ENCODE results near the gene CHCHD5. TPM values are rescaled to one million over a fixed set of nuclear protein-coding genes. Genes with fewer than 3 reads are reported as not detected.

Gene CHCHD5
- 7.0 and 12.5 TPM in 2 replicates for total RNA-seq

GRCh38 chr2:112584134-112584890 is at the start of gene CHCHD5:
CHCHD5 (plus strand) TSS chr2:112584609; CDS start chr2:112584648, 39 bp downstream.

GRCh38 chr2:112542123-112542983 is 42.1 kb upstream of the CHCHD5 start, which contains the start of gene POLR1B:
POLR1B (plus strand) TSS chr2:112542465; CDS start chr2:112542495, 30 bp downstream.

Other genes starting within 250 kb of the CHCHD5 start
- 7.1 and 9.5 TPM in 2 replicates for gene RGPD8, start 151.0 kb upstream of the CHCHD5 start, total RNA-seq
- 51.6 and 84.6 TPM in 2 replicates for gene TTL, start 102.5 kb upstream of the CHCHD5 start, total RNA-seq
- gene POLR1B, start 42.1 kb upstream of the CHCHD5 start, total RNA-seq = 16.7 and 20.9 TPM in 2 replicates
- 122 and 398 TPM in 2 replicates for gene SLC20A1, start 61.3 kb downstream of the CHCHD5 start, total RNA-seq
- 0.11 TPM in 1 of 2 replicates, not detected in the other for gene NT5DC4, start 136.4 kb downstream of the CHCHD5 start, total RNA-seq
- 3.9 and 15.8 TPM in 2 replicates for gene CKAP2L, start 180.0 kb downstream of the CHCHD5 start, total RNA-seq
- 0.12 and 0.22 TPM in 2 replicates for gene IL1A, start 199.9 kb downstream of the CHCHD5 start, total RNA-seq